NCI-H2107 treated with DMSO at 0.1 percent for 48 hours (cell line): Measurements from ENCODE around the gene B4GALNT1.

ENCODE experiments used
- DNase-seq: peaks from one replicate; lab custom pipeline; 2025; ENCODE audit not compliant: unreplicated experiment; lab: John Stamatoyannopoulos, UW

B4GALNT1 gene

GRCh38 chr12:57609781-57610553 is 23.0 kb downstream of the B4GALNT1 start:
- no peak for DNase-seq

- DNase-seq: no peak
Measured at GRCh38 chr12:57609101-57609780, 23.8 kb downstream of the B4GALNT1 start.

GRCh38 chr12:57607958-57608663 is 24.9 kb downstream of the B4GALNT1 start:
- no peak for DNase-seq

- no peak for DNase-seq
Measured at GRCh38 chr12:57606821-57607220, 26.2 kb downstream of the B4GALNT1 start.

GRCh38 chr12:57606399-57606798 is 26.6 kb downstream of the B4GALNT1 start:
- DNase-seq: no peak

- DNase-seq: no peak
Measured at GRCh38 chr12:57605811-57606311, 27.1 kb downstream of the B4GALNT1 start.

GRCh38 chr12:57604992-57605810 is 27.8 kb downstream of the B4GALNT1 start:
- no peak for DNase-seq

GRCh38 chr12:57604454-57604991 is 28.5 kb downstream of the B4GALNT1 start, which contains the start of gene DTX3:
DTX3 (plus strand) TSS chr12:57604824; CDS start chr12:57606518, 1,694 bp downstream.
- peak; percentile 76 for DNase-seq

GRCh38 chr12:57603815-57604453 is 29.1 kb downstream of the B4GALNT1 start:
- peak; percentile 39 for DNase-seq

- no peak for DNase-seq
Measured at GRCh38 chr12:57603324-57603723, 29.7 kb downstream of the B4GALNT1 start.

GRCh38 chr12:57602544-57602943 is 30.5 kb downstream of the B4GALNT1 start:
- DNase-seq: no peak

GRCh38 chr12:57600395-57600794 is 32.6 kb downstream of the B4GALNT1 start:
- DNase-seq: no peak

GRCh38 chr12:57593187-57593586 is 39.8 kb downstream of the B4GALNT1 start:
- DNase-seq: no peak

- DNase-seq: no peak
Measured at GRCh38 chr12:57592551-57593165, 40.3 kb downstream of the B4GALNT1 start.

- no peak for DNase-seq
Measured at GRCh38 chr12:57591782-57592325, 41.1 kb downstream of the B4GALNT1 start.

GRCh38 chr12:57590864-57591781 is 41.9 kb downstream of the B4GALNT1 start, which contains the start of gene PIP4K2C:
PIP4K2C (plus strand) TSS chr12:57591192; CDS start chr12:57591290, 98 bp downstream.
- DNase-seq: peak; percentile 76

GRCh38 chr12:57590479-57590863 is 42.5 kb downstream of the B4GALNT1 start:
- no peak for DNase-seq
